ENCODE data around the gene GNG3. TPM values are rescaled to one million over a fixed set of nuclear protein-coding genes. Genes with fewer than 3 reads are reported as not detected.

Gene GNG3
- total and polyA plus RNA-seq, 2 experiments from 2014 or later, result 2.1 to 7.2 TPM

DNA sequence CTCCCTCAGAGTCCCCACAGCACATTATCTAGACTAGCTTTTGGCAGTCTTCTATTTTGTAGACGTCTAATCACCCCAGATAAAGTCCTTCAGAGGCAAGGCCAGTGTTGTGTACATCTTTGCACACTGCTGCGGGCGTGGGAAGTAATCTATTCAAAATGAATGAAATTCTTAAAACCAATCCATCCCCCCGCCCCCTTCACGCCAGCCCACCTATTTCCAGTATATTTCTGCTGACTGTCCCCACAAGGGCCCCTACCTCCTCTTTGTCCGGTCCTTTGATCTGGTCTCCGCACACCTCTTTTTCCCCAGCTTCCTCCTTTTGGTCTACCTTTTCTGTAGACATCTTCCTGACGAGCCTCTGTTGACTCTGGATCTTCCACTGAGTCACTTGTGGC is 627 bp upstream of the GNG3 start:
- peaks cover 36% of the 10 kb centered on the region for H3K4me1 Mint-ChIP-seq
- H3K27ac Mint-ChIP-seq, result peak overlapping the region; percentile 95
- Histone ChIP-seq H3K4me2 (peak overlapping the region; percentile 87), H4K20me1 (replicated peaks; ENCODE audit: insufficient read depth) (no peaks in the 10 kb centered on the region), H3F3A (replicated peaks; ENCODE audit: low read depth) (peaks cover 51% of the 10 kb centered on the region), H3K79me2 (replicated peaks; ENCODE audit: insufficient read depth) (peaks cover 9% of the 10 kb centered on the region), H3K36me3 (ENCODE audit: insufficient read depth) (peaks cover 10% of the 10 kb centered on the region; the same call in 1 of the 2 replicates), H3K27me3 (ENCODE audit: insufficient read depth) (no peaks in the 10 kb centered on the region), H3K27ac (ENCODE audit: low read depth) (peak overlapping the region; percentile 60; the same call in 1 of the 2 replicates), H3K4me3 (peak overlapping the region; percentile 65), H3K9me2 (ENCODE audit: insufficient read depth) (no peaks in the 10 kb centered on the region), H2AFZ (no peak overlapping the region), H3K4me1 (ENCODE audit: insufficient read depth) (peaks cover 28% of the 10 kb centered on the region)
- H3K36me3 Mint-ChIP-seq (ENCODE audit: low read depth), result peaks cover 38% of the 10 kb centered on the region
- H3K27me3 Mint-ChIP-seq (ENCODE audit: insufficient read depth, low read depth, poor library complexity), result peaks cover 27% of the 10 kb centered on the region
- TF ChIP-seq, protein P1, sequence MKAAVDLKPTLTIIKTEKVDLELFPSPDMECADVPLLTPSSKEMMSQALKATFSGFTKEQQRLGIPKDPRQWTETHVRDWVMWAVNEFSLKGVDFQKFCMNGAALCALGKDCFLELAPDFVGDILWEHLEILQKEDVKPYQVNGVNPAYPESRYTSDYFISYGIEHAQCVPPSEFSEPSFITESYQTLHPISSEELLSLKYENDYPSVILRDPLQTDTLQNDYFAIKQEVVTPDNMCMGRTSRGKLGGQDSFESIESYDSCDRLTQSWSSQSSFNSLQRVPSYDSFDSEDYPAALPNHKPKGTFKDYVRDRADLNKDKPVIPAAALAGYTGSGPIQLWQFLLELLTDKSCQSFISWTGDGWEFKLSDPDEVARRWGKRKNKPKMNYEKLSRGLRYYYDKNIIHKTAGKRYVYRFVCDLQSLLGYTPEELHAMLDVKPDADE (IDR thresholded peaks at IDR 0.05), result no peak
- TF ChIP-seq, protein P2, sequence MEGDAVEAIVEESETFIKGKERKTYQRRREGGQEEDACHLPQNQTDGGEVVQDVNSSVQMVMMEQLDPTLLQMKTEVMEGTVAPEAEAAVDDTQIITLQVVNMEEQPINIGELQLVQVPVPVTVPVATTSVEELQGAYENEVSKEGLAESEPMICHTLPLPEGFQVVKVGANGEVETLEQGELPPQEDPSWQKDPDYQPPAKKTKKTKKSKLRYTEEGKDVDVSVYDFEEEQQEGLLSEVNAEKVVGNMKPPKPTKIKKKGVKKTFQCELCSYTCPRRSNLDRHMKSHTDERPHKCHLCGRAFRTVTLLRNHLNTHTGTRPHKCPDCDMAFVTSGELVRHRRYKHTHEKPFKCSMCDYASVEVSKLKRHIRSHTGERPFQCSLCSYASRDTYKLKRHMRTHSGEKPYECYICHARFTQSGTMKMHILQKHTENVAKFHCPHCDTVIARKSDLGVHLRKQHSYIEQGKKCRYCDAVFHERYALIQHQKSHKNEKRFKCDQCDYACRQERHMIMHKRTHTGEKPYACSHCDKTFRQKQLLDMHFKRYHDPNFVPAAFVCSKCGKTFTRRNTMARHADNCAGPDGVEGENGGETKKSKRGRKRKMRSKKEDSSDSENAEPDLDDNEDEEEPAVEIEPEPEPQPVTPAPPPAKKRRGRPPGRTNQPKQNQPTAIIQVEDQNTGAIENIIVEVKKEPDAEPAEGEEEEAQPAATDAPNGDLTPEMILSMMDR (conservative IDR thresholded peaks at IDR 0.05; ENCODE audit: low read depth in 2 of 2), result no peak
- TF ChIP-seq STAT1 (IDR thresholded peaks at IDR 0.05; ENCODE audit: unreplicated experiment) (no peak), CREB1 (CRISPR knock-in tag; IDR thresholded peaks at IDR 0.05; ENCODE audit: low read depth) (no peak), EZH2 (IDR thresholded peaks at IDR 0.05; ENCODE audit: low read depth, unreplicated experiment) (no peak), ZNF331 (CRISPR knock-in tag; IDR thresholded peaks at IDR 0.05; ENCODE audit: low read depth) (no peak), NANOG (IDR thresholded peaks at IDR 0.05; ENCODE audit: borderline replicate concordance) (no peak), EZH2phosphoT487 (IDR thresholded peaks at IDR 0.05; ENCODE audit: unreplicated experiment) (no peak), ZNF114 (CRISPR knock-in tag; IDR thresholded peaks at IDR 0.05) (no peak), JUNB (IDR thresholded peaks at IDR 0.05; ENCODE audit: unreplicated experiment) (no peak), POLR2AphosphoS5 (IDR thresholded peaks at IDR 0.05; ENCODE audit: low read depth) (no peak)
- TF ChIP-seq, protein P3, sequence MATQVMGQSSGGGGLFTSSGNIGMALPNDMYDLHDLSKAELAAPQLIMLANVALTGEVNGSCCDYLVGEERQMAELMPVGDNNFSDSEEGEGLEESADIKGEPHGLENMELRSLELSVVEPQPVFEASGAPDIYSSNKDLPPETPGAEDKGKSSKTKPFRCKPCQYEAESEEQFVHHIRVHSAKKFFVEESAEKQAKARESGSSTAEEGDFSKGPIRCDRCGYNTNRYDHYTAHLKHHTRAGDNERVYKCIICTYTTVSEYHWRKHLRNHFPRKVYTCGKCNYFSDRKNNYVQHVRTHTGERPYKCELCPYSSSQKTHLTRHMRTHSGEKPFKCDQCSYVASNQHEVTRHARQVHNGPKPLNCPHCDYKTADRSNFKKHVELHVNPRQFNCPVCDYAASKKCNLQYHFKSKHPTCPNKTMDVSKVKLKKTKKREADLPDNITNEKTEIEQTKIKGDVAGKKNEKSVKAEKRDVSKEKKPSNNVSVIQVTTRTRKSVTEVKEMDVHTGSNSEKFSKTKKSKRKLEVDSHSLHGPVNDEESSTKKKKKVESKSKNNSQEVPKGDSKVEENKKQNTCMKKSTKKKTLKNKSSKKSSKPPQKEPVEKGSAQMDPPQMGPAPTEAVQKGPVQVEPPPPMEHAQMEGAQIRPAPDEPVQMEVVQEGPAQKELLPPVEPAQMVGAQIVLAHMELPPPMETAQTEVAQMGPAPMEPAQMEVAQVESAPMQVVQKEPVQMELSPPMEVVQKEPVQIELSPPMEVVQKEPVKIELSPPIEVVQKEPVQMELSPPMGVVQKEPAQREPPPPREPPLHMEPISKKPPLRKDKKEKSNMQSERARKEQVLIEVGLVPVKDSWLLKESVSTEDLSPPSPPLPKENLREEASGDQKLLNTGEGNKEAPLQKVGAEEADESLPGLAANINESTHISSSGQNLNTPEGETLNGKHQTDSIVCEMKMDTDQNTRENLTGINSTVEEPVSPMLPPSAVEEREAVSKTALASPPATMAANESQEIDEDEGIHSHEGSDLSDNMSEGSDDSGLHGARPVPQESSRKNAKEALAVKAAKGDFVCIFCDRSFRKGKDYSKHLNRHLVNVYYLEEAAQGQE (IDR thresholded peaks at IDR 0.05; ENCODE audit: unreplicated experiment), result no peak
- TF ChIP-seq, protein P4, sequence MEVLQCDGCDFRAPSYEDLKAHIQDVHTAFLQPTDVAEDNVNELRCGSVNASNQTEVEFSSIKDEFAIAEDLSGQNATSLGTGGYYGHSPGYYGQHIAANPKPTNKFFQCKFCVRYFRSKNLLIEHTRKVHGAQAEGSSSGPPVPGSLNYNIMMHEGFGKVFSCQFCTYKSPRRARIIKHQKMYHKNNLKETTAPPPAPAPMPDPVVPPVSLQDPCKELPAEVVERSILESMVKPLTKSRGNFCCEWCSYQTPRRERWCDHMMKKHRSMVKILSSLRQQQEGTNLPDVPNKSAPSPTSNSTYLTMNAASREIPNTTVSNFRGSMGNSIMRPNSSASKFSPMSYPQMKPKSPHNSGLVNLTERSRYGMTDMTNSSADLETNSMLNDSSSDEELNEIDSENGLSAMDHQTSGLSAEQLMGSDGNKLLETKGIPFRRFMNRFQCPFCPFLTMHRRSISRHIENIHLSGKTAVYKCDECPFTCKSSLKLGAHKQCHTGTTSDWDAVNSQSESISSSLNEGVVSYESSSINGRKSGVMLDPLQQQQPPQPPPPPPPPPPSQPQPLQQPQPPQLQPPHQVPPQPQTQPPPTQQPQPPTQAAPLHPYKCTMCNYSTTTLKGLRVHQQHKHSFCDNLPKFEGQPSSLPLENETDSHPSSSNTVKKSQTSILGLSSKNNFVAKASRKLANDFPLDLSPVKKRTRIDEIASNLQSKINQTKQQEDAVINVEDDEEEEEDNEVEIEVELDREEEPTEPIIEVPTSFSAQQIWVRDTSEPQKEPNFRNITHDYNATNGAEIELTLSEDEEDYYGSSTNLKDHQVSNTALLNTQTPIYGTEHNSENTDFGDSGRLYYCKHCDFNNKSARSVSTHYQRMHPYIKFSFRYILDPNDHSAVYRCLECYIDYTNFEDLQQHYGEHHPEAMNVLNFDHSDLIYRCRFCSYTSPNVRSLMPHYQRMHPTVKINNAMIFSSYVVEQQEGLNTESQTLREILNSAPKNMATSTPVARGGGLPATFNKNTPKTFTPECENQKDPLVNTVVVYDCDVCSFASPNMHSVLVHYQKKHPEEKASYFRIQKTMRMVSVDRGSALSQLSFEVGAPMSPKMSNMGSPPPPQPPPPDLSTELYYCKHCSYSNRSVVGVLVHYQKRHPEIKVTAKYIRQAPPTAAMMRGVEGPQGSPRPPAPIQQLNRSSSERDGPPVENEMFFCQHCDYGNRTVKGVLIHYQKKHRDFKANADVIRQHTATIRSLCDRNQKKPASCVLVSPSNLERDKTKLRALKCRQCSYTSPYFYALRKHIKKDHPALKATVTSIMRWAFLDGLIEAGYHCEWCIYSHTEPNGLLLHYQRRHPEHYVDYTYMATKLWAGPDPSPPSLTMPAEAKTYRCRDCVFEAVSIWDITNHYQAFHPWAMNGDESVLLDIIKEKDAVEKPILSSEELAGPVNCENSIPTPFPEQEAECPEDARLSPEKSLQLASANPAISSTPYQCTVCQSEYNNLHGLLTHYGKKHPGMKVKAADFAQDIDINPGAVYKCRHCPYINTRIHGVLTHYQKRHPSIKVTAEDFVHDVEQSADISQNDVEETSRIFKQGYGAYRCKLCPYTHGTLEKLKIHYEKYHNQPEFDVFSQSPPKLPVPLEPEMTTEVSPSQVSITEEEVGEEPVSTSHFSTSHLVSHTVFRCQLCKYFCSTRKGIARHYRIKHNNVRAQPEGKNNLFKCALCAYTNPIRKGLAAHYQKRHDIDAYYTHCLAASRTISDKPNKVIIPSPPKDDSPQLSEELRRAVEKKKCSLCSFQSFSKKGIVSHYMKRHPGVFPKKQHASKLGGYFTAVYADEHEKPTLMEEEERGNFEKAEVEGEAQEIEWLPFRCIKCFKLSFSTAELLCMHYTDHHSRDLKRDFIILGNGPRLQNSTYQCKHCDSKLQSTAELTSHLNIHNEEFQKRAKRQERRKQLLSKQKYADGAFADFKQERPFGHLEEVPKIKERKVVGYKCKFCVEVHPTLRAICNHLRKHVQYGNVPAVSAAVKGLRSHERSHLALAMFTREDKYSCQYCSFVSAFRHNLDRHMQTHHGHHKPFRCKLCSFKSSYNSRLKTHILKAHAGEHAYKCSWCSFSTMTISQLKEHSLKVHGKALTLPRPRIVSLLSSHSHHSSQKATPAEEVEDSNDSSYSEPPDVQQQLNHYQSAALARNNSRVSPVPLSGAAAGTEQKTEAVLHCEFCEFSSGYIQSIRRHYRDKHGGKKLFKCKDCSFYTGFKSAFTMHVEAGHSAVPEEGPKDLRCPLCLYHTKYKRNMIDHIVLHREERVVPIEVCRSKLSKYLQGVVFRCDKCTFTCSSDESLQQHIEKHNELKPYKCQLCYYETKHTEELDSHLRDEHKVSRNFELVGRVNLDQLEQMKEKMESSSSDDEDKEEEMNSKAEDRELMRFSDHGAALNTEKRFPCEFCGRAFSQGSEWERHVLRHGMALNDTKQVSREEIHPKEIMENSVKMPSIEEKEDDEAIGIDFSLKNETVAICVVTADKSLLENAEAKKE (CRISPR knock-in tag; IDR thresholded peaks at IDR 0.05), result no peak
- ATAC-seq (no peak), DNase-seq (ENCODE audit: low spot score) (no peak)
- no peaks in the 10 kb centered on the region for H3K9me3 Mint-ChIP-seq
- H3K4me3 Mint-ChIP-seq, result peak overlapping the region; percentile 92

Data from GM23338 (cell line).